GM13976 (cell line): ENCODE data around the gene CNKSR3.

Experiments
- DNase-seq: peaks from one replicate; pipeline ENCODE4 v3.0.0; 2012; ENCODE audit warnings: low spot score
- CTCF ChIP-seq: IDR thresholded peaks from 2 replicates; pipeline ENCODE4 v1.5.1; 2012; ENCODE audit warnings: borderline replicate concordance, mild to moderate bottlenecking; ENCODE audit not compliant: insufficient read depth; ENCODE audit errors: extremely low read depth, missing control alignments, control extremely low read depth
- in situ Hi-C: fragments of 300-500 bp; cut with MboI; formaldehyde crosslinking; loops from one replicate; pipeline ENCODE4 v1.12.0; 2022; ENCODE audit warnings: low sequenced_read_pairs, mixed read lengths, inconsistent platforms; ENCODE audit not compliant: unreplicated experiment

CNKSR3 gene

GRCh38 chr6:154534531-154534930 is 24.0 kb upstream of the CNKSR3 start:
- DNase-seq = no peak
- in situ Hi-C loops = no loop called here
- no peak for TF ChIP-seq CTCF

GRCh38 chr6:154532426-154532825 is 21.9 kb upstream of the CNKSR3 start:
- no peak for TF ChIP-seq CTCF
- in situ Hi-C loops = no loop called here
- no peak for DNase-seq

DNA sequence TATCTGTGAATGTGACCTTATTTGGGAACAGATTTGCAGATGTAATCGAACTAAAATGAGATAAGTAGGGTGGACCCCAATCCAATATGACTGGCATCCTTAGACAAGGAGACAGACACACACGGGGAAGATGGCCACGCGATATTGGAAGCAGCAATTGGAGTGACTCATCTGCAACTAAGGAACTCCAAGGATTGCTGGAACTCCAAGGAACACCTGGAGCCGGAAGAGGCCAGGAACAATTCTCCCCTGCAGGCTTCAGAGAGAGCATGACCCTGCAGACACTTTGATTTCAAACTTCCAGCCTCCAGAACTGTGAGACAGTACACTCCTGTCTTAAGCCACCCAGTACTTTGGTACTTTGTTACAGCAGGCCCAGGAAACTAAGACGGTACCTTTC is 19.5 kb upstream of the CNKSR3 start:
- no peak for DNase-seq
- in situ Hi-C loops = no loop called here
- no peak for TF ChIP-seq CTCF

GRCh38 chr6:154528310-154528915 is 17.9 kb upstream of the CNKSR3 start:
- TF ChIP-seq CTCF = no peak
- in situ Hi-C loops = no loop called here
- no peak for DNase-seq

- in situ Hi-C loops = no loop called here
- no peak for TF ChIP-seq CTCF
- no peak for DNase-seq
Observed at GRCh38 chr6:154526996-154527395, 16.5 kb upstream of the CNKSR3 start.

GRCh38 chr6:154522576-154522975 is 12.1 kb upstream of the CNKSR3 start:
- TF ChIP-seq CTCF = no peak
- in situ Hi-C loops = no loop called here
- DNase-seq = no peak

DNA sequence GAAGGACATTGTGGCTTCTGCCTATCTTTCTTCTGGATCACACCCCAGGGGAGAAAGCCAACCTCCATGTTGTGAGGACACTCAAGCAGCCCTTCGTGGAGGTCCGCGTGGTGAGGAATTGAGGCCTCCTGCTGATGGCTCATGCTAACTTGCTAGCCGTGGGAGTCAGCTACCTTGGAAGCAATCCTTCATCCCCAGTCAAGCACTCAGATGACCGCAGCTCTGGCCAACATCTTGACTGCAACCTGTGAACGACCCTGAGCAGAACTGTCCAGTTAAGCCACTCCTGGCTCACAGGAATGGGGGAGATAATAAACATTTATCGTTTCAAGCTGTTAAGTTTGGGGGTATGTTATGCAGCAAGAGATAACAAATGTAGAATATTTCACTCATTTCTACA is 10.9 kb upstream of the CNKSR3 start:
- TF ChIP-seq CTCF = no peak
- DNase-seq = no peak
- in situ Hi-C loops = no loop called here
